ENCODE measurements around the gene FLT4.

Gene FLT4

GRCh38 chr5:180586870-180587269 is 62.5 kb downstream of the FLT4 start:
- no peak for DNase-seq

DNA sequence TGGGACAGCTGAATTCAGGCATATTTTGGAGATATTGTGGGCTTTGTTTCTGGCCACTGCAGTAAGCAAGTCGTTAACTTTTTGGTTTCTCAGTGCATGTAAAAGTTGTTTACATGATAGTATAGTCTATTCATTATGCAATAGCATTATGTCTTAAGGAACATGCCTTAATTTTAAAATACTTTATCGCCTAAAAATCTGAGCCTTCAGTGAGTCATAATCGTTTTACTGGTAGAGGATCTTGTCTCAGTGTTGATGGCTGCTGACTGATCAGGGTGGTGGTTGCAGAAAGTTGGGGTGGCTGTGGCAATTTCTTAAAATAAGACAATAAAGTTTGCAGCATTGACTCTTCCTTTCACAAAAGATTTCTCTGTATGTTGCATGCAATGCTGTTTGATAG is 63.2 kb downstream of the FLT4 start:
- DNase-seq, result no peak

DNA sequence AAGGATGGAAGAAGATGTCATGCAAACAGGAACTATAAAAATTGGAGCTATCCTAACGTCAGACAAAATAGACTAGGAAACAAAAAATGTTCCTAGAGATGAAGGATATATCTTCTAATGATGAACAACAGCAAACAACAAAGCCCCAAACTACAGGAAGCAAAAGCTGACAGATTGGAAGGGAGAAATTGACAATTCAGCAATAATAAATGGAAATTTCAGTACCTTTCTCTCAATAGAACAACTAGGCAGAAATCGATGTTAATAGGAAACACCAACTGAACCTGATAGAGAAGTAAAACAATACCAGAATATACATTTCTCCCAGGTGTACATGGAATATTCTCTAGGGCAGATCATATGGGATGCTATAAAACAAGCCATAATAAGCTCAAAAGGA is 65.7 kb downstream of the FLT4 start:
- no peak for DNase-seq

GRCh38 chr5:180580681-180581080 is 68.7 kb downstream of the FLT4 start:
- DNase-seq, result no peak

DNA sequence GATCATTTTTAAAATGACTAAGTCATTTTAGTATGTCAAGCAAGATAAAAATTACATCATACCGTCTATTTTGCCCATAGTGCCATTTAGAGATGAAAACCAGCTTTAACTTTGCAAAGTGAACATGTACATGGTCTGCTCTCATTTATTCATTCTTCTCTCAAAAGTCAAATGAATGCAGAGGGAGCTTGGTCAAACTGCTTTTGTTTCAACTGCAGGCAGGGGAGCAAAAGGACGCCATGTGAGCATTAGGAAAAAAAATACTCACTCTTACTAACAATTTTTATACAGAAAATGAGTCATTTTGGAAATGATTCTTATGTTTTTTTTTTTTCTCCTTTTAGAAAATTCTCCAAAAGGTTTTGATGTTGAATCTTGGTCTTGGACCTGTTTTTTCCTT is 73.8 kb downstream of the FLT4 start:
- no peak for DNase-seq

GRCh38 chr5:180568914-180569313 is 80.5 kb downstream of the FLT4 start:
- DNase-seq, result no peak

GRCh38 chr5:180563994-180564393 is 85.4 kb downstream of the FLT4 start:
- no peak for DNase-seq

DNA sequence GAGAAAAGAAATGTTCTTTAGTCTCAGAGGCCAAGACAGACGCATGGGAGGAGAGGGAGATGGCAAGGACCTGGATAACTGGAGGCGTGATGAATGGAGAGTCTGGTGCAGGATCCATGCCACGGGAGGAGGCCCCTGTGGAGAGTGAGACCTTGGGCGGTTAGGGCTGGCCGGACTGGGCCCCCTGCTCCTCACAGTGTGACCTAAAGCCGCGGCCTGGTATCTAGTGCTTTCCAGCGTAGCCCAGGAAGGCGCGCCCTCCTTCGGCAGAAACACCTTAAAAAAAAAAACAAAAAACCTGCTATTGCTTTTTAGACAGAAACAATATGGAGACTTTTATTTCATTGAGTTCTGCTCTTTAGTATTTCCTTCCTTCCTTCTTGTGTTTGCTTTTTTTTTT is 91.2 kb downstream of the FLT4 start:
- no peak for DNase-seq

GRCh38 chr5:180557217-180557809 is 92.1 kb downstream of the FLT4 start:
- no peak for DNase-seq

DNA sequence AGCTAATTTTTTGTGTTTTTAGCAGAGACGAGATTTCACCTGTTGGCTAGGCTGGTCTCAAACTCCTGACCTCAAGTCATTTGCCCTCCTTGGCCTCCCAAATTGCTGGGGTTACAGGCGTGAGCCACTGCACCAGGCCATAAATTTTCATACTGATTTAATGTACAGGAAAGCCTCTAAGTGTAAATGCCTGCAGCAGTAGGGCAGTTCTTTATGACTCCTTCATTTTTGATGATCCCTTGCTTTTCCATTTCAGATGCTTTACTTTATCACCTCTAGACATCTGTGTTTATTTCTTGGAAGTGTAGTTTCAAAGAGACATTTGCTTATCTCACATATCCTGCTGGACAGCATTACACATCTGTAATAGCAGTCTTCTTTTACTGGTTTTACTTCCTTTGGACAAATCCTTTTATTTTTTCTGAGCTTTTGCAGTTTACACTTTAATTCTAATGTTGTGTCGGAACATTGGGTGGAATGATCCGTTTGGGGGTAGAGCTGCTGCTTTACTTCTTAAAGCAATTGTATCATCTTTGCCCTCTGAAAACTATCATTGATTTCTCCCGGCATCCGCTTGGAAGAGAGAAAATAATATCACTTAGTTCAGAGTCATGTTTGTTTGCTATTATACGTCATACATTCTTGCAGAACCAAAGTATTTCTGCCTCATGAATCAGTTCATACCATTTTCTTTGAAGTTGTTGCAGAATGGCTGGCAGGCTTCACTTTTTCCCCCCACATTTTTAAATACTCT is 94.1 kb downstream of the FLT4 start:
- no peak for DNase-seq

- no peak for DNase-seq
These were observed 95.9 kb downstream of the FLT4 start for GRCh38 chr5:180553530-180553929.
